Mucosa of stomach (tissue), 1 donor: ENCODE results near the gene GYG1.
"Not testable (repeated sequence)": the region's sequence is repeated elsewhere in the genome, so short reads cannot be mapped to it uniquely, and the experiment has no call there.

Source experiments
- H3K27me3 ChIP-seq: one replicate; pipeline ENCODE4 v1.7.0; 2013; ENCODE audit warnings: mild to moderate bottlenecking, low read length; ENCODE audit not compliant: control insufficient read depth, insufficient read depth
- H3K36me3 ChIP-seq: one replicate; pipeline ENCODE4 v1.7.0; 2013; ENCODE audit warnings: low read length; ENCODE audit not compliant: control insufficient read depth, insufficient read depth
- H3K4me1 ChIP-seq: one replicate; pipeline ENCODE4 v1.7.0; 2013; ENCODE audit warnings: mild to moderate bottlenecking, low read length; ENCODE audit not compliant: control insufficient read depth, insufficient read depth
- H3K4me3 ChIP-seq: one replicate; pipeline ENCODE4 v1.7.0; 2013; ENCODE audit warnings: low read length
- H3K9ac ChIP-seq: one replicate; pipeline ENCODE4 v1.7.0; 2013; ENCODE audit warnings: mild to moderate bottlenecking, low read length, moderate library complexity
- H3K9me3 ChIP-seq: one replicate; pipeline ENCODE4 v1.7.0; 2013; ENCODE audit warnings: mild to moderate bottlenecking, low read length, moderate library complexity; ENCODE audit not compliant: control insufficient read depth
- donor health status: Pancreatic carcinoma.

GYG1 gene

GRCh38 chr3:148962513-148962912 is 28.8 kb upstream of the GYG1 start:
- H3K4me1 ChIP-seq, result no peaks in the 10 kb centered on the region
- no peaks in the 10 kb centered on the region for H3K9me3 ChIP-seq
- H3K36me3 ChIP-seq, result no peaks in the 10 kb centered on the region
- no peaks in the 10 kb centered on the region for H3K27me3 ChIP-seq
- H3K4me3 ChIP-seq, result no peak overlapping the region
- no peak overlapping the region for H3K9ac ChIP-seq

DNA sequence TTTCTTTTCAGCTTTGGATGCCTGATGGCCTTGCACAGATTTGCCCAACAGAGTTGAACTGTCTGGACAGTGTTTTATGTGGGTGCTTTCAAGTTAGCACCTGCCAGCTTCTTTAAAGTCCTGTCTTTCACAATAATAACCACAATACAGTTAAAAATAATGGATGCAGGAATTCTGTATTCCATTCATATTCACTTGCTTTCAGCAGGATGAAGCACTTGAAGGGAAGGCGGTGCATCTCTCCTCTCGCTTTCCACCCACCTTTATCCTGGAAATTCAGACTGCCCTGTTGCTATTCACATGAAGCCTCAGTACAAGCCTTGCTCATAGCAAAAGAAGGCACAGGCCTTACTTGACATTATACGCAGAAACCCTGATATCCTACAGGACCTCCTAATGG is 26.5 kb upstream of the GYG1 start:
- H3K27me3 ChIP-seq, result no peaks in the 10 kb centered on the region
- H3K4me3 ChIP-seq, result no peak overlapping the region
- H3K4me1 ChIP-seq, result no peaks in the 10 kb centered on the region
- H3K9me3 ChIP-seq, result no peaks in the 10 kb centered on the region
- no peak overlapping the region for H3K9ac ChIP-seq
- H3K36me3 ChIP-seq, result no peaks in the 10 kb centered on the region

GRCh38 chr3:148968321-148968720 is 23.0 kb upstream of the GYG1 start:
- Histone ChIP-seq H3K4me1 (no peaks in the 10 kb centered on the region), H3K36me3 (no peaks in the 10 kb centered on the region), H3K4me3 (no peak overlapping the region), H3K9ac (no peak overlapping the region), H3K9me3 (no peaks in the 10 kb centered on the region), H3K27me3 (no peaks in the 10 kb centered on the region)

GRCh38 chr3:148970271-148970670 is 21.1 kb upstream of the GYG1 start:
- H3K4me3 ChIP-seq, result no peak overlapping the region
- H3K27me3 ChIP-seq, result no peaks in the 10 kb centered on the region
- H3K36me3 ChIP-seq, result no peaks in the 10 kb centered on the region
- H3K4me1 ChIP-seq, result no peaks in the 10 kb centered on the region
- no peaks in the 10 kb centered on the region for H3K9me3 ChIP-seq
- no peak overlapping the region for H3K9ac ChIP-seq

DNA sequence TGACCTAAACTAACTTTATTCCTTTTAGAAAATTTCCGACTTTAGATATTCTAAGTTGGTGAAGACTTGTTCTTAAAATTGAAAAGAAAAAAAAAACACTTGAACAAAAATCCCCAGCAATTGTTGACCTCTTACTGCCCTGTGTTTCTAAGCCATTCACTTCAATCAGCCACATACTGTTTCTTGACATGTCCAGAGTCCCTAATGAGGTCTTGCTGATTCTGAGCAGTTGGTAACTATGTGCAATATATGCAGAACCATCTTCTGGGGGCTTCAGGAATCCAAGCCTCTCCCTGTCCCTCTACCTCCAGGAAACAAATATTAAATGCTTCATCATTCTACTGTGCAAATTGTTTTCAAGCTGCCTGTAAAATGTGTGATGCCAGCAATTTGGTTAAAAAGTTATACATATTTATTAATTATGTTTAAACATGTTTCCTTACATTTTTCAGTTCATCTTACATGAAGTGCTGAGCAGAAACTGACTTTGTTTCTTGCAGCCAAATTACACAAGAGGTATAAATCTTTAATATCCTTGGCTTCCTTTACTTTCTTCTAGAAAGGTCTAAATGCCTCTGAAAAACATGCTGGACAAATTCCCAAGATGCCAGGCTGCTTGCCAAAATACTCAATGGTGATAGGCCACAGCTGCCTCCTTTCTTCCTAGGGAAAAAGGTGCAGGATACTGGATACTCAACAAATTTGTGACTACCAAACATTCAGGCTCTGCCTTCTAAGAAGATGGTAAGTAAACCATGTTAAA is 19.8 kb upstream of the GYG1 start:
- no peak overlapping the region for H3K9ac ChIP-seq
- no peaks in the 10 kb centered on the region for H3K9me3 ChIP-seq
- no peaks in the 10 kb centered on the region for H3K27me3 ChIP-seq
- no peaks in the 10 kb centered on the region for H3K36me3 ChIP-seq
- no peaks in the 10 kb centered on the region for H3K4me1 ChIP-seq
- H3K4me3 ChIP-seq, result no peak overlapping the region

- Histone ChIP-seq H3K9me3 (no peaks in the 10 kb centered on the region), H3K4me3 (no peak overlapping the region), H3K36me3 (no peaks in the 10 kb centered on the region), H3K27me3 (no peaks in the 10 kb centered on the region), H3K9ac (no peak overlapping the region), H3K4me1 (no peaks in the 10 kb centered on the region)
Measured at GRCh38 chr3:148974726-148975125, 16.6 kb upstream of the GYG1 start.

GRCh38 chr3:148975248-148975647 is 16.1 kb upstream of the GYG1 start:
- Histone ChIP-seq H3K36me3 (no peaks in the 10 kb centered on the region), H3K4me1 (no peaks in the 10 kb centered on the region), H3K27me3 (no peaks in the 10 kb centered on the region), H3K9me3 (no peaks in the 10 kb centered on the region), H3K4me3 (no peak overlapping the region), H3K9ac (no peak overlapping the region)

DNA sequence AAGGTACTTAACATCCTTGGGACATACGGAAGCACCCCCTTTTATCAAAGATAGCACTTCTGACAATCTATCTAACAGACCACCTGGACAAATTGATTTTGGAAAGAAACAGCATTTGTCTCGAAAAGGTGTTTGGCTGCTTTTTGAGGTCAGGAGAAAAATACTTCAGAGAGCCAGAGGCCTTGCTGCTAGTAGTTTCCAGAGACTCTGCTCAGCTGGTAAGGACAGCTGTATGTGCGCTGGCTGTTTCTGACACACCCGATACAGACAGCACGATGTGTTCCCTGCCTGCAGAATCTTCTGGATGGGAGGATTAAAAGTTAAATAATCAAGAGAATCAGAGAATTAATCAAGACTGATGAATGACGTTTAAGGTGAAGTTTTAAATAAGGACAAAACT is 15.6 kb upstream of the GYG1 start:
- Histone ChIP-seq H3K4me3 (no peak overlapping the region), H3K9ac (no peak overlapping the region)

DNA sequence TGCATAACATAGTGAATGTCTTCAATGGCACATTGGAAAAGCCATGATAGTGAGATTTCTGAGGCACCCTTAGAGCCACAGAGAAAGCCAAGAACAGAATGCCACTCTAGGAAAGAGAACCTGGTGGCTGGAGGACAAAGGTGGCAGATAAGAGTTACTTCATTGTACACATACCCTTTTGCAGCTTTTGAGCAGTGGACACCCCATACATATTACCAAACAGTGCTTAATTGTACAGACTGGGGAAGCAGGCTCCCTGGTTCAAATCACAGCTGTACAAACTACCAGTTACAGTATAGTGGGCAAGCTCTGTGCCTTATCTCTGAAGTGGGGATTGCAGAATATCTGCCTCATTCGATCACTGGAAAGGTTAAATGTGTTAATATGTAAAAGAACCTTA is 10.1 kb upstream of the GYG1 start:
- Histone ChIP-seq H3K9ac (no peak overlapping the region), H3K36me3 (no peaks in the 10 kb centered on the region), H3K9me3 (no peaks in the 10 kb centered on the region), H3K27me3 (no peaks in the 10 kb centered on the region), H3K4me1 (no peaks in the 10 kb centered on the region), H3K4me3 (no peak overlapping the region)

More for the DNA sequence above, 15.6 kb upstream of the GYG1 start:
- Histone ChIP-seq H3K36me3 (no peaks in the 10 kb centered on the region), H3K27me3 (no peaks in the 10 kb centered on the region), H3K9me3 (no peaks in the 10 kb centered on the region), H3K4me1 (no peaks in the 10 kb centered on the region)

GRCh38 chr3:148987551-148987950 is 3.8 kb upstream of the GYG1 start:
- H3K36me3 ChIP-seq, H3K9me3 ChIP-seq, H3K9ac ChIP-seq, H3K4me3 ChIP-seq, H3K27me3 ChIP-seq, H3K4me1 ChIP-seq: not testable (repeated sequence)

GRCh38 chr3:148990236-148990635 is 1.1 kb upstream of the GYG1 start:
- H3K4me3 ChIP-seq, result no peak overlapping the region
- peaks cover 7% of the 10 kb centered on the region for H3K4me1 ChIP-seq
- H3K9me3 ChIP-seq, result no peaks in the 10 kb centered on the region
- H3K36me3 ChIP-seq, result no peaks in the 10 kb centered on the region
- H3K9ac ChIP-seq, result no peak overlapping the region
- H3K27me3 ChIP-seq, result no peaks in the 10 kb centered on the region

GRCh38 chr3:148992027-148992634 is 791 bp downstream of the GYG1 start:
- H3K4me3 ChIP-seq, result peak overlapping the region; percentile 31
- peaks cover 7% of the 10 kb centered on the region for H3K4me1 ChIP-seq
- no peaks in the 10 kb centered on the region for H3K36me3 ChIP-seq
- no peaks in the 10 kb centered on the region for H3K27me3 ChIP-seq
- no peaks in the 10 kb centered on the region for H3K9me3 ChIP-seq
- H3K9ac ChIP-seq, result peak overlapping the region; percentile 84
